GM19099 (cell line): Measurements from ENCODE around the gene TNPO1.

Experiments
- POLR2A ChIP-seq: IDR thresholded peaks from 3 replicates; pipeline ENCODE4 v1.6.1; 2011; ENCODE audit warnings: low read depth; ENCODE audit not compliant: insufficient read length; ENCODE audit errors: extremely low read depth

The TNPO1 gene

DNA sequence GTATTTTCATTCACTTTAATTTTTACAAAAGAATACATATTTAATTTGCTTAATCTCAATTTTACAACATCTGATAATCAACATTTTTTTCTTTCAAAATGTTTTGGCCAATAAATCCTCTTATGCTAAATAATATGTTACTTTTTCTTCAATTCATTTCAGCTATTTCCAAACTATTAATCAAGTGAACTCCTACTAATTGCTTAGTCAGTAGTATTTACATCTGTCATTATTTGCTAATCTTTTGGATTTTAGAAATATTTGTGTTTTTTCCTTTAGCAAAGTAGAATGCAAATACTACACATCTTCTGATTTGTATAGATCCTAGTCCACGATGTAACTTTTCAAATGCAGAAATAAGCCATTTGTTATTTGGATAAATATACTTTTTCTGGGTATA lies 1.6 kb upstream of the TNPO1 start:
- TF ChIP-seq POLR2A, result no peak

DNA sequence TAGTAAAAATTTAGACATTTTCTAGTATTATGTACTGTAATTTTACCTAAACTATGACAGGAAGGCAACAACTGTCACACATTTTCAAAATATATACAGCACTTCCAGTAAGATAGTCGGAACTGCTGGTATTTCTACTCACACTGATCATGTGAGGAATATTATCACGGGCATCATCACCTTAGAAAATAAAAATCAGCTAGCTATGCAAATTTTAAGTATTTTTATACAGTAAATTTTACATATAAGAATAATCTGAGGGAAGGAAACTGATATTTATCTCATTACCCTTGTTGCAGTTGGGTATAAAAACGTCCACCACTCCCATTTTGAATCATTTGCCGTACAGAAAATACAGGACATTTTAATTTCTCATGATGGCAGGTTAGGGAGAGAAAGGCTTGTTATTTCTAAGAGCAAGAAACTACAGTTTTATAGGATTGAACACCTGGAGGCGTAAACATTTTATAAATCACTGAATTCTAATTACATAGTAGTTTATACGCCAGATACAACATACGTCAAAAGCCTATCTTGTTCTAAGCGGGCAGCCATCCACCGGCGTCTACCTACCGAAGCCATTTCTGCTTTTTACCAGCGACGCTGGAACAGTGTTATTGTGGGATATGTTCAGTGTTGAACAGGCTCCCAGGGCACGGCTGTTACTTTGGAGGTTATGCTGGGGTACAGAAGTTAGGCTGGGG lies 729 bp upstream of the TNPO1 start:
- TF ChIP-seq POLR2A, result no peak

DNA sequence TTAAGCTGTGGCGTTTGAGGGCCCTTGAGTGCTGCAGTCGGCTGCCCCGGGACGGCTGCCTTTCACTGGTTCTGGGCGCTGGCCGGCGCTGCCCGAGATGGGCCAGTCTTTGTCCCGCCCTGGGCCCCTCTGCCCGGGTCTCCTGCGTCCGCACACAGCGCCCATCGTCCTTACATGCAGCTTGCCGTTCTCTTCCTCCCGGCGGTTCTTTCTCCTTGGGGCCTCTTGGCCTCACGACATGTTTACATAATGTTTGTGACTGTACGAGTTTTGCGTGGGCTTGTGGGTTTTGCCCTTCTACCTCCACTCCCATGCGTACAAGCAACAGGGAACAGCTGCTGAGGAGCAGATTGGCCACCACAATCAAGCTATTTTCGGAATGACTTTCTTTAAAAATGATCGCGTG lies 618 bp downstream of the TNPO1 start:
- no peak for TF ChIP-seq POLR2A

DNA sequence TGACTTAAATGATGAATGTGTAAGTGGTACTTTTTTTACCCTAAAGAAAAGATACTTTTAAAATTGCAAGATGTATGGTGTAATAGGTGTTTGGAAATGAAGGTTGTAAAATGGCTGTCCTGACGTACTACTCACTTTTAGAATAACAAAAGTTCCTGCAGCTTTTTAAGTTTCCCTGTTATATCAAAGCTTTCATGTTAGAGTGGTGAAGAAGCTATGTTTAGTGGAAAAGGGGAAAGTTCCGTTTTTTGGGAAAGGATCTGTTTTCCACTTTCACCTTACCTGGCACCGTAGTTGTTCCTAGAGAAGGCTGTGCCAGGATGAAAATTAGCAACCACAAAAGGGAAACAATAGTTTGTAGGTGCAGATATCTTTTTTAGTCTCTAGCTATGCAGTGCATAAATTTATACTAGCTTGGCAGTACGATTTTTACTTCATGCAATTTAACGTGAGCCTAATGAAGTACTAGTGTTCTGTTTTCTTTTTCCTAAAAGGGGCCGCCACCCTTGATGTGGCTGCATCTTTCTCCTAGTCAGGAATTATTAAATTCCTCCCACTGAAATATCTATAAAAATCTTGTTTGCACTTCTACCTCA lies 1.3 kb downstream of the TNPO1 start:
- TF ChIP-seq POLR2A, result no peak

DNA sequence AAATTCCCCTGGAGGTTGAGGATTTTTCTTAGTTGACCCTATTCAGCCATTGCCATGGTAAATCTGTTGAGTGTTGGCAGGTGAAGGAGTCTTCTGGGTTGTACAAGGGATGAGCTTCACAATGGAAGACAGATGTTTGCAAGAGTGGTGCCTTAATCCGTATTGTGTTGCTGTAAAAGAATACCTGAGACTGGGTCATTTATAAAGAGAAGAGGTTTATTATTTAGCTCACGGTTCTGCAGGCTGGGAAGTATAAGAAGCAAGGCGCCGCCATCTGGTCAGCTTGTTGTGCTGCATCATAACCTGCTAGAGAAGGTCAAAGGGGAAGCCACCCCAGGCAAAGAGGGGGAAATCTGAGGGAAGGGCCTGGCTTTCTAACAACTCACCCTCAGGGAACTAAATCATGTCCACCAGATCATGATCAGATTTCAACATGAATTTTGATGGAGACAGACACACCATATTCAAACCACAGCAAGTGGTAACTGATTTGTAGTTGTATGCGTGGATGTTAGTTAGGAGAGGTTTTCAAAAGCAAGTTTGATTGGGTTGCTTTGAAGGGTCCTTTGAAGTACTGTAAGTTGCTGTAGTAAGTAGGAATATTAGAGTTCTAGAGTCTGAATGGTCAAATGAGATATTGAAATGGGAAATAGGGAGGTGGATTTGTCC lies 2.5 kb downstream of the TNPO1 start:
- no peak for TF ChIP-seq POLR2A

DNA sequence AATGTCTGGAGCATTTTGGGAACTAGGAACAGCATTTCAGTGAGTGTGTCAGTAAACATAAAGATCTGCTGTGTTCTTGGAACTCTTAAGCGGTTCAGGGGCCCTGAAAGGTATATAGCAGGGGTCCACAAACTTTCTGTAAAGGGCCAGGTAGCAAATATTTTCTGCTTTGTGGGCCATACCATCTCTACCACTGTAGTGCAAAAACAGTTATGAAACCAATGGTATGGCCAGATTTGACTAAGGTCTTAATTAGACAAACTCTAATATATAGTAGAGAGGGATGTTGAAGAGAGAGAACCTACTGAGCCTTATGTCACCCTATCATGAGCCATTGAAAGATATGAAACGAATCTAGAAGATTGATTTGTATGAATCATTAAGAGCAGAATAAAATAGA lies 5.3 kb downstream of the TNPO1 start:
- TF ChIP-seq POLR2A, result no peak

DNA sequence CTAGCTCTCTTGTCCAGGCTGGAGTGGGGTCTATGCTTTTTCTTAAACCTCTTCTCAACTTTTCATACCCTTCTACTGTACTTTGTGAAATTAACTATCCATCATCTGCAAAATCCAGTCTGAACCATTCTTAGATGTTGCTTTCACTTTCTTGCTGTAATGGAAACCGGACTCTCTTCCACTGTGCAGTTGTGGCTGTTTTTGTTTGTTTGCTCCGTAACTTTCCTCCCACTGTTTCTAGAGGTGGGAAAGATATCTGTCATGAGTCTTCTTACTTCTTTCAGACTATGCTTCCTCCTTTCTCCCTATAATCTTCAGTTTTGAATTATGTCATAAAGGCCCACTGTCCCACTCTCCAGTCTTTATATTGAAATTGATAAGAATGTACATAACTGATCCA lies 6.5 kb downstream of the TNPO1 start:
- no peak for TF ChIP-seq POLR2A

DNA sequence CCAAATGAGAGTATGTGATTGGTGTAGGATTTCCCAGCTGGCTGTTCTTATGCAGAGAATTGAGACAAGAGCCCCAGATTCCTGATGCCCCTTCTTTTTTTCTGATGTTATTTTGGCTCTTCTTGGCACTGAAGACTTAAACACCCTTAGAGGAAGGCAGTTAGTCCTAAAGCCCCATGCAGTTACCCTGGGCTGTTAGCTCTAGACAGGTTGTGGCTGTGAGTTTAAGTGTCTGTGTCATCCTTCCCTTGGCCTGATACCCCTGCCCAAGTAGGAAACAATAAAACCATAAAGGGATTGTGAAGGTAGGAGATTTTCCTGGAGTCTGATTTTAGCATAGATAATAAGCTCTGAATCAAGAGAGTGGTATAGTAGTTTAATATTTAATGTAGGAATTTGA lies 13.2 kb downstream of the TNPO1 start:
- TF ChIP-seq POLR2A, result no peak

DNA sequence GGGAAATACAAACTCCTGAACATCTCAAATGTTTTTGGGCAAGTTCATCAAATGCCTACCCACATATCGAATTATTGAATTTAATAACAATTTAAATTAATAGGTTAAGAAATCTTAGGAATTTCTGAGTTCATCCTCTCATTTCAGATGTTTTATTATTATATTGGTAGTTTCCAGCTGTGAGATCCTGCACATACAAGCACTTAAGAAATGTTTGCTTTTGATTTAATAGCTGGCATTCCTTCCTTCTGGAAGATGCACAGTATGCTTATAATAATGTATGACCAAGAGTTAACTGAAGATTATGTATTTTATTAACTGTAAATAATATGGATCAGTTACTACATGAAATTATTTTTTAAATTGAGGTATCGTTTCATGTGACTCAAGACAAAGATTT lies 13.9 kb downstream of the TNPO1 start:
- no peak for TF ChIP-seq POLR2A

DNA sequence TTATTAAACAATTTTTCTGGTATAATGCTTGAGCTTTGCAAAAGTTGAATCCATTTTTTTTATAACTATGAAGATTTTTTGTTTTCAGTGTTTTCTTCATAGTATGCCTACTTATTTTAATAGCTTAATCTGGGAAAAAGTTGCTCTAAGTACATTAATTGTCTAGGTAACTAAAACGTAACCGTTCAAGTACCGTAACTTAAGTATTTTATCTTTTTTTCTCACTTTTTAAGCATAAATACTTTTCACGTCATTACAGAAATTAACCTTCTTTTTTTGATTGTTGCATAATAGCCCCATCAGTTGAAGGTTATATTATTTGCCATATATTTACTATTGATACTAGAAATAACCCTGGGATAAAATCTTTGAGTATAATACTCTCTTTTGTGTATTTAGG lies 15.2 kb downstream of the TNPO1 start:
- no peak for TF ChIP-seq POLR2A

DNA sequence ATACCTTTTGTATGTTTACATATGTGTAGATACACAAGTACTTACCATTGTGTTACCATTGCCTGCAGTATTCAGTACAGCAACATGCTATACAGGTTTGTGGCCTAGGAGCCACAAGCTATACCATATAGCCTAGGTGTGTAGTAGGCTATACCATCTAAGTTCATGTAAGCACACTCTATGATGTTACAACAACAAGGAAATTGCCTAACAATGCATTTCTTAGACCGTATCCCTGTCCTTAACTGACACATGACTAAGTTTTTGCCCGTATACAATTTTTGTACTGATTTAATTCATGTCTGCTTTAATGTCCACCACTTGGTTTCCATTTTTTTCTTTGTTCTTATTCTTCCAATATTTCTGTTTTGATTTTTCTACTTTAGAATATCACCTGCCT lies 18.5 kb downstream of the TNPO1 start:
- TF ChIP-seq POLR2A, result no peak

DNA sequence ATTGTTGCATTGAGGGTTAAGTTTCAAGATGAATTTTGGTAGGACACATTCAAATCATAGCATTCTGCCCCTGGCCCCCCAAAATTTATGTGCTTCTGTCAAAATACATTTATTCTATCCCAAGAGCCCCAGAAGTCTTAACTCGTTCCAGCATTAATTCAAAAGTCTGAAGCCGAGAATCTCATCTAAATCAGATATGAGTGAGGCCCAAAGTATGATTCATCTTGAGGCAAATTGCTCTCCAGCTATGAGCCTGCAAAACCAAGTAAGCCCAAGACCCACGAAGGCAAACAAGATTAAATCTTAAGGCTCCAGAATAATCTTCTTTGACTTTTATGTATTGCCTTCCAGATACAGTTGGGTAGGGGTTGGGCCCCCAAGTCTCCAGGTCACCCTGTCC lies 19.2 kb downstream of the TNPO1 start:
- TF ChIP-seq POLR2A, result no peak

DNA sequence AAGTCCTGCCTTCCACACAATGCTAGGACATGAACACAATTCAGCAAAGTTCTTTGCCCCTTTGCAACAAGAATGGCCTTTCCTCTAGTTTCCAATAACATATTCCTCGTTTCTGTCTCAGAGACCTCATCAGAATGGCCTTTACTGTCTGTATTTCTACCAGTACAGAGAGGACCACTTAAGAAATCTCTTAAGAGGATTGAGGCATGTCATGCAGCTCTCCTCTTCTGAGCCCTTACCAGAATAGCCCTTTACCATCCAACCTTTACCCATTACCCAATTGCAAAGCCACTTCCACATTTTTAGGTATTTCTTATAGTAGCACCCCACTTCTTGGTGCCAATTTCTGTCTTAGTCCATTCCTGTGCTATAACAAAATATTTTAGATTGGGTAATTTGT lies 20.3 kb downstream of the TNPO1 start:
- TF ChIP-seq POLR2A, result no peak

DNA sequence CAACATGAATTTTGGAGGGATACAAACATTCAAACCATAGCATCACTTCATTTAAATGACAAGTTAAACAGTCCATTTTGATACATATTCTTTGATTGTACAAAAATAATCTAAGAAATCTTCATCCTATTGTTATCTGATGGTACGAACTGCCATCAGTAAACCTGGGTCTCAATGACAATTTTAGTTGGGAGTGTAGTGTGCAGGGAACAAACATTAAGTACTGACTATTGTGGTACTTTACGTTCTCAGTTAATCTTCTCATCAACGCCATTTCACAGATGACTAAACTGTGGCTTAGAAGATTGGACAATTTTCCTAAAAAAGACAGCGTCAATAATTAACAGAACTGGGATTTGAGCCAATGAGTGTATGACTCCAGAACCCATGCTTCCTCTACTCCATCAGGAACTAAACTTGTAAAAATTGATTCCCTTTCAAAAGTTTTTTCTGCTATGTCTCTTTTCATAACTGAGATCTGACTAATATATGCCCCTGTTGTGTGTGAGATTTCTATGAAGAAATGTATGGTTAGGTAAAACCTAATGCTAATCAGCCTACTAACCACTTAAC lies 21.1 kb downstream of the TNPO1 start:
- TF ChIP-seq POLR2A, result no peak

DNA sequence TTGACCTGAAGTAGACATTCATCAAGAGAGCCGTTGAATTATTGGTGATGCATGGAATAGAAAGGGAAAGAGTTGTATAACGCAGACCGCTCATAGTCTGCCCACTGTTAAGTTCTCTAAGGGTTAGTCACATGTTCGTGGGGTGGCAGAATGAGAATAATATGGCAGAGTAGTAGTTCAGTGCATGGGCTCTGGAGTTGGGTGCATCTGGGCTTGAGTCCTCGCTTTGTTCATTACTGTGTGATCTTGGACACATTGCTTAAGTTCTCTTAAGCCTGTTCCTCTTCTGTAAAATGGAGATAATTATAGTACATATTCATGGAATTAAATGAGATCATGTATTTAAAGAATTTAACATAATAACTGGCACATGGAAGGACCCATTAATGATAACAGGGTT lies 23.6 kb downstream of the TNPO1 start:
- no peak for TF ChIP-seq POLR2A

DNA sequence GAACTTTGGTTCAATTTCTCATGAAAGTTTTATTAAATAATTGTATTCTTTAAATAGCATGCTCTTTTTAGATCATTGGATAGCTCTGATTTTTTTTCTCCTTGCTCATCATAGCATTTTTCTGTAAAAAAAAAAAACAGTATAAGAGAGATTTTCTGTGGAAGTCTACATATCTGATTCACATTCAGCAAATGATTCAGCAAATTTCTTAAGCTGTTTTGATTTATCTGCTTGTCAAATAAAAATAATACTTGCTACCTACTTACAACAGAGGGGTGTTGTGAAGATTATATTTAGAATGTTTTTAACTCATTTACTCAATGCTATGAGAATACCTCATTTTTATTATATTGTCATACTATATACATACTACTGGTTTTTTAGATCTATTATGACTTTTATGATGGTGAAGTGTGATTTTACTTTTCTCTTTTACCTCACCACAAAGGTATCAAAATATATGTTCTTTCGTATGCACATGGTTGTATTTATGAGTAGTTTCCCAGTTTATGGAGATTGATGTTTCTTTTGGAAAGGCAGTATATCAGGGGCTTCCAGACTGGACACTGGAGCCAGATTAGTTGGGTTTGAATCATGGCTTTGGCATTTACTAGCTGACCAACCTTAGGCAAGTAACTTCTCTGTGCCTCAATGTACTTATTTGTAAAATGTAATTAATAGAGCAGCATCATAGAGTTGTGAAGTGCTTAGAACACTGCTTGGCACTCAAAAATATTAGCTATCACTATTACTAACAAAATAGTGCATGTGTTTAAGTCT lies 25.5 kb downstream of the TNPO1 start:
- TF ChIP-seq POLR2A, result no peak

DNA sequence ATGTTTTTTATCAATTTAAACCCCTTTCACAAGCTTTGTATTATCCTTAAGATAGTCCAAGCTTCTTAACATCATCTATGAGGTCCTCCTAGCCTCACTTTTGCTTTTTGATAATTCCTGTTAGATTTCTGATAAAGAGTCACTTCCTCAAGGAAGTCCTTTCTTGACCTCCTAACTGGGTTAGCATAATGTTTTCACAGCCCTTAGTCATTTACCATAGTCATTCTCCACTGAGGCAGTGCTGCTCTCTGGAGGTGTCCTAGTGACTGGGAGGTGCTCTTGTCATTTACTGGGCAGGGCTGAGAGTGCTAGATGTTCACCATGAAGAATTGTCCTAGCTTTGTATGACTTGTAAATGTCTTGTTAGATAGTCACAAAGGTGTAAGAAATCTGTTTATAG lies 26.4 kb downstream of the TNPO1 start:
- no peak for TF ChIP-seq POLR2A
